SK-N-MC (cell line): ENCODE results near the gene CBX5.

ENCODE experiments used
- EZH2 ChIP-seq: fragments of 200-600 bp; sonication (generic); IDR thresholded peaks from one replicate; pipeline ENCODE4 v1.6.1; 2017; ENCODE audit warnings: antibody characterized with exemption
- FOXP2 ChIP-seq: optimal IDR thresholded peaks from 2 replicates; pipeline ENCODE3; 2011; ENCODE audit warnings: mild to moderate bottlenecking, moderate library complexity; ENCODE audit not compliant: insufficient read depth; ENCODE audit errors: extremely low read length, control extremely low read depth
- POLR2AphosphoS5 ChIP-seq: IDR thresholded peaks from 2 replicates; pipeline ENCODE4 v1.6.1; 2012; ENCODE audit warnings: mild to moderate bottlenecking, low read depth, low read length, borderline replicate concordance

GRCh38 chr12:54199917-54200316 is 80.0 kb downstream of the CBX5 start:
- TF ChIP-seq EZH2 (no peak), POLR2AphosphoS5 (no peak), FOXP2 (no peak)
